ENCODE data around the gene FDX2.

FDX2 gene

GRCh38 chr19:10363789-10364281 is 48.0 kb upstream of the FDX2 start:
- H3K9me3 ChIP-seq (ENCODE audit: insufficient read depth, low read length, severe bottlenecking) = no peaks in the 10 kb centered on the region
- no peak overlapping the region for H2AFZ ChIP-seq (ENCODE audit: low read depth, low read length)
- H3K4me3 ChIP-seq (ENCODE audit: low read depth in 1 of 2, low read length in 2 of 2) = no peak overlapping the region
- H3K27ac ChIP-seq (ENCODE audit: low read length) = no peak overlapping the region
- H4K20me1 ChIP-seq (ENCODE audit: insufficient read depth, low read length) = peaks cover 11% of the 10 kb centered on the region
- H3K36me3 ChIP-seq (ENCODE audit: insufficient read depth, low read length) = peaks cover 84% of the 10 kb centered on the region
- no peak overlapping the region for H3K9ac ChIP-seq (ENCODE audit: low read depth, low read length)
- H3K4me1 ChIP-seq (ENCODE audit: insufficient read depth, low read length) = no peaks in the 10 kb centered on the region
- DNase-seq (no peak), ATAC-seq (ENCODE audit: insufficient read depth, low read depth) (no peak)
- no peak overlapping the region for H3K4me2 ChIP-seq (ENCODE audit: insufficient read depth, low read length)
- TF ChIP-seq, protein P1, sequence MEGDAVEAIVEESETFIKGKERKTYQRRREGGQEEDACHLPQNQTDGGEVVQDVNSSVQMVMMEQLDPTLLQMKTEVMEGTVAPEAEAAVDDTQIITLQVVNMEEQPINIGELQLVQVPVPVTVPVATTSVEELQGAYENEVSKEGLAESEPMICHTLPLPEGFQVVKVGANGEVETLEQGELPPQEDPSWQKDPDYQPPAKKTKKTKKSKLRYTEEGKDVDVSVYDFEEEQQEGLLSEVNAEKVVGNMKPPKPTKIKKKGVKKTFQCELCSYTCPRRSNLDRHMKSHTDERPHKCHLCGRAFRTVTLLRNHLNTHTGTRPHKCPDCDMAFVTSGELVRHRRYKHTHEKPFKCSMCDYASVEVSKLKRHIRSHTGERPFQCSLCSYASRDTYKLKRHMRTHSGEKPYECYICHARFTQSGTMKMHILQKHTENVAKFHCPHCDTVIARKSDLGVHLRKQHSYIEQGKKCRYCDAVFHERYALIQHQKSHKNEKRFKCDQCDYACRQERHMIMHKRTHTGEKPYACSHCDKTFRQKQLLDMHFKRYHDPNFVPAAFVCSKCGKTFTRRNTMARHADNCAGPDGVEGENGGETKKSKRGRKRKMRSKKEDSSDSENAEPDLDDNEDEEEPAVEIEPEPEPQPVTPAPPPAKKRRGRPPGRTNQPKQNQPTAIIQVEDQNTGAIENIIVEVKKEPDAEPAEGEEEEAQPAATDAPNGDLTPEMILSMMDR (IDR thresholded peaks at IDR 0.05; ENCODE audit: borderline replicate concordance, extremely low read depth, low read length, poor library complexity, severe bottlenecking) = no peak
- TF ChIP-seq EZH2 (IDR thresholded peaks at IDR 0.05; ENCODE audit: borderline replicate concordance, low read depth, low read length, severe bottlenecking) = no peak
- H3K27me3 ChIP-seq (ENCODE audit: insufficient read depth, low read length, poor library complexity) = no peaks in the 10 kb centered on the region
- H3K79me2 ChIP-seq (ENCODE audit: insufficient read depth, low read length) = no peaks in the 10 kb centered on the region

GRCh38 chr19:10362259-10362658 is 46.4 kb upstream of the FDX2 start:
- H3K79me2 ChIP-seq (ENCODE audit: insufficient read depth, low read length) = no peaks in the 10 kb centered on the region
- ATAC-seq (ENCODE audit: insufficient read depth, low read depth) = no peak
- no peaks in the 10 kb centered on the region for H3K9me3 ChIP-seq (ENCODE audit: insufficient read depth, low read length, severe bottlenecking)
- peaks cover 11% of the 10 kb centered on the region for H4K20me1 ChIP-seq (ENCODE audit: insufficient read depth, low read length)
- H3K4me3 ChIP-seq (ENCODE audit: low read depth in 1 of 2, low read length in 2 of 2) = no peak overlapping the region
- DNase-seq = no peak
- no peak overlapping the region for H3K4me2 ChIP-seq (ENCODE audit: insufficient read depth, low read length)
- no peak for TF ChIP-seq EZH2 (IDR thresholded peaks at IDR 0.05; ENCODE audit: borderline replicate concordance, low read depth, low read length, severe bottlenecking)
- H3K4me1 ChIP-seq (ENCODE audit: insufficient read depth, low read length) = no peaks in the 10 kb centered on the region
- no peaks in the 10 kb centered on the region for H3K27me3 ChIP-seq (ENCODE audit: insufficient read depth, low read length, poor library complexity)
- no peak overlapping the region for H3K9ac ChIP-seq (ENCODE audit: low read depth, low read length)
- H2AFZ ChIP-seq (ENCODE audit: low read depth, low read length) = no peak overlapping the region
- peaks cover 81% of the 10 kb centered on the region for H3K36me3 ChIP-seq (ENCODE audit: insufficient read depth, low read length)
- no peak overlapping the region for H3K27ac ChIP-seq (ENCODE audit: low read length)

- Histone ChIP-seq H3K36me3 (ENCODE audit: insufficient read depth, low read length) (peaks cover 81% of the 10 kb centered on the region), H3K4me3 (ENCODE audit: low read depth in 1 of 2, low read length in 2 of 2) (no peak overlapping the region), H3K27me3 (ENCODE audit: insufficient read depth, low read length, poor library complexity) (no peaks in the 10 kb centered on the region), H3K4me2 (ENCODE audit: insufficient read depth, low read length) (no peak overlapping the region), H3K27ac (ENCODE audit: low read length) (no peak overlapping the region), H2AFZ (ENCODE audit: low read depth, low read length) (no peak overlapping the region), H3K9ac (ENCODE audit: low read depth, low read length) (no peak overlapping the region), H4K20me1 (ENCODE audit: insufficient read depth, low read length) (peaks cover 11% of the 10 kb centered on the region), H3K9me3 (ENCODE audit: insufficient read depth, low read length, severe bottlenecking) (no peaks in the 10 kb centered on the region), H3K4me1 (ENCODE audit: insufficient read depth, low read length) (no peaks in the 10 kb centered on the region), H3K79me2 (ENCODE audit: insufficient read depth, low read length) (no peaks in the 10 kb centered on the region)
- TF ChIP-seq, protein P1 (IDR thresholded peaks at IDR 0.05; ENCODE audit: borderline replicate concordance, extremely low read depth, low read length, poor library complexity, severe bottlenecking) = no peak
- no peak for TF ChIP-seq EZH2 (IDR thresholded peaks at IDR 0.05; ENCODE audit: borderline replicate concordance, low read depth, low read length, severe bottlenecking)
- ATAC-seq (ENCODE audit: insufficient read depth, low read depth) = no peak
- DNase-seq = no peak
Observed at GRCh38 chr19:10361569-10362011, 45.8 kb upstream of the FDX2 start.

GRCh38 chr19:10356431-10356830 is 40.6 kb upstream of the FDX2 start:
- H3K27me3 ChIP-seq (ENCODE audit: insufficient read depth, low read length, poor library complexity) = no peaks in the 10 kb centered on the region
- no peaks in the 10 kb centered on the region for H3K9me3 ChIP-seq (ENCODE audit: insufficient read depth, low read length, severe bottlenecking)
- H3K79me2 ChIP-seq (ENCODE audit: insufficient read depth, low read length) = no peaks in the 10 kb centered on the region
- H3K9ac ChIP-seq (ENCODE audit: low read depth, low read length) = no peak overlapping the region
- peaks cover 68% of the 10 kb centered on the region for H3K36me3 ChIP-seq (ENCODE audit: insufficient read depth, low read length)
- TF ChIP-seq, protein P1 (IDR thresholded peaks at IDR 0.05; ENCODE audit: borderline replicate concordance, extremely low read depth, low read length, poor library complexity, severe bottlenecking) = no peak
- no peaks in the 10 kb centered on the region for H3K4me1 ChIP-seq (ENCODE audit: insufficient read depth, low read length)
- ATAC-seq (ENCODE audit: insufficient read depth, low read depth) (no peak), DNase-seq (no peak)
- no peak overlapping the region for H3K27ac ChIP-seq (ENCODE audit: low read length)
- no peak overlapping the region for H3K4me3 ChIP-seq (ENCODE audit: low read depth in 1 of 2, low read length in 2 of 2)
- no peak overlapping the region for H3K4me2 ChIP-seq (ENCODE audit: insufficient read depth, low read length)
- H2AFZ ChIP-seq (ENCODE audit: low read depth, low read length) = no peak overlapping the region
- H4K20me1 ChIP-seq (ENCODE audit: insufficient read depth, low read length) = no peaks in the 10 kb centered on the region; the same call in 1 of the 2 replicates

Measured in DND-41 (cell line).